GM12873 (cell line): ENCODE results near the gene HCK.

Experiments
- TF ChIP-seq, protein P1 (sequence below): IDR thresholded peaks from 2 replicates; pipeline ENCODE4 v1.5.1; 2012; ENCODE audit warnings: low read depth, mild to moderate bottlenecking, moderate library complexity, low read length, control low read depth; ENCODE audit not compliant: insufficient read depth; ENCODE audit errors: missing control alignments

The HCK gene

DNA sequence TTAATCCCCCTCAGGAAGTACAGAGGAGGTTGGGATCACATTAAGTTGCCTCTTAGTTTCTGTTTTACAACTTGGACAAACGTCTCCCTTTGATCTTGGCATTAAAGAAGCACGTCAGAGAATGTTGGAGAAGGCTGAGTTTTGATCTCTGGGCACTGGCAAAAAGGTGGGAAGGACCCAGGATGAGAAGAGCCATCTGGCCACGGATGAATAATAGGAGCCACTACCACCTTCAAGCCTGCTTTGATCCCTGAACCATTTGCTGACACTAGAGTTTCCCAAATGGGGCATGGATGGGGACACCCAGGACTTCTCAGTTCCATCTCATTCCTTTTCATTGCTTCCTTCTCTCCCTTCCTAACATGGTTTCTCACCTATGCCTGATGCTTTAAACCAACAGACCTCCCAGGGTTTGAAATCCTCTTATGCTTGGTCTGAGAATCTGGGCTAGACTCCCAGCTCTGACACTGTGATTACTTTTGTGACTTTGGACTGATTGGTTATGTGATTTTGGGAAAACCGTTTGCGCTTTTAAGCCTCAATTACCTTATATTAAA is 63.2 kb downstream of the HCK start:
- TF ChIP-seq, protein P1, sequence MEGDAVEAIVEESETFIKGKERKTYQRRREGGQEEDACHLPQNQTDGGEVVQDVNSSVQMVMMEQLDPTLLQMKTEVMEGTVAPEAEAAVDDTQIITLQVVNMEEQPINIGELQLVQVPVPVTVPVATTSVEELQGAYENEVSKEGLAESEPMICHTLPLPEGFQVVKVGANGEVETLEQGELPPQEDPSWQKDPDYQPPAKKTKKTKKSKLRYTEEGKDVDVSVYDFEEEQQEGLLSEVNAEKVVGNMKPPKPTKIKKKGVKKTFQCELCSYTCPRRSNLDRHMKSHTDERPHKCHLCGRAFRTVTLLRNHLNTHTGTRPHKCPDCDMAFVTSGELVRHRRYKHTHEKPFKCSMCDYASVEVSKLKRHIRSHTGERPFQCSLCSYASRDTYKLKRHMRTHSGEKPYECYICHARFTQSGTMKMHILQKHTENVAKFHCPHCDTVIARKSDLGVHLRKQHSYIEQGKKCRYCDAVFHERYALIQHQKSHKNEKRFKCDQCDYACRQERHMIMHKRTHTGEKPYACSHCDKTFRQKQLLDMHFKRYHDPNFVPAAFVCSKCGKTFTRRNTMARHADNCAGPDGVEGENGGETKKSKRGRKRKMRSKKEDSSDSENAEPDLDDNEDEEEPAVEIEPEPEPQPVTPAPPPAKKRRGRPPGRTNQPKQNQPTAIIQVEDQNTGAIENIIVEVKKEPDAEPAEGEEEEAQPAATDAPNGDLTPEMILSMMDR = no peak

DNA sequence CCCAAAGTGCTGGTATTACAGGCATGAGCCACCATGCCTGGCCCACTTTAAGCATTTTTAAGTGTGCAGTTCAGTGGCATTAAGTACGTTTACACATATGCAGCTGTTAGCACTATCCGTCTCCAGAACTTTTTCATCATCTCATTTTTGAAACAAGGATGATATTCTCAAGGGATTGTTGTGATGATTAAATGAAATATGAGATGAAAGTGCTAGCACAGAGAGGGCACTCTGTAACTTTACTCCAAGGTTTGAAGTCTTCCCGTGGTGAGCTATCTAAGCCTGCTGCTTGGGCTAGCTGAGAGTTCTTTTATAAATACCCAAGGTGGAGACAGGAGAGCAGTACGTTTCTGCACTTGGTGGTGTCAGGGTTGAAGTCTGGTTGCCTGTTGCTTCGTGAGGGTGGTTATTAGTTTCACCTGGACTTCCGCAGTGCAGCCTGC is 64.1 kb downstream of the HCK start:
- TF ChIP-seq, protein P1 = no peak

DNA sequence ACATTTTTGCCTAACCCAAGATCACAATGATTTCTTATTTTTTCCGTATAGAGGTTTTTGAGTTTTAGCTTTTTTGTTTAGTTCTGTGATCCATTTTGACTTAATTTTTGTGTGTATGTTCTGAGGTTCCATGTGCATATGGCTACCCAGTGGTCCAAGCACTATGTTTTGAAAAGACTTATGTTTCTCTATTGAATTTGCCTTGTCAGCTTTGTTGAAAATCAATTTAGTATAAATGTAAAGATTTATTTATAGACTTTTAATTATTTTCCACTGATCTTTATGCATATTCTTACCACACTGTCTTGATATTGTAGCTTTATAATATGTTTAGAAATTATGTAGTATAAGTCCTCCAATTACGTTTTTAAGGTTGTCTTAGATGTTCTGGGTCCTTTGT is 67.7 kb downstream of the HCK start:
- TF ChIP-seq, protein P1 = no peak

DNA sequence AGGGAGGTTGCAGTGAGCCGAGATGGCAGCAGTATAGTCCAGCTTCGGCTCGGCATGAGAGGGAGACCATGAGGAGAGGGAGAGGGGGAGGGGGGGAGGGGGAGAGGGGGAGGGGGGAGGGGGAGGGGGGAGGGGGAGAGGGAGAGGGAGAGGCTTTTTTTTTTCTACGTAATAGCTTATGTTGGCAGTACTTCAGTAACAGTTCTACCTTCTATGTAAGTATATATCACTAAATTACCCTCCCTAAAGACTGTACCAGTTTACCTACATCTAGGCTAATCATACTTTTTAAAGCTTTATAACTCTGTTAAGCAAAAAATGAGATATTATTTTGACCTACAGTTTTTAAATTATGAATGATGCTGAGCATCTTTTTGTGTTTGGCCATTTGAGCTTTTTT is 71.0 kb downstream of the HCK start:
- TF ChIP-seq, protein P1 = no peak

DNA sequence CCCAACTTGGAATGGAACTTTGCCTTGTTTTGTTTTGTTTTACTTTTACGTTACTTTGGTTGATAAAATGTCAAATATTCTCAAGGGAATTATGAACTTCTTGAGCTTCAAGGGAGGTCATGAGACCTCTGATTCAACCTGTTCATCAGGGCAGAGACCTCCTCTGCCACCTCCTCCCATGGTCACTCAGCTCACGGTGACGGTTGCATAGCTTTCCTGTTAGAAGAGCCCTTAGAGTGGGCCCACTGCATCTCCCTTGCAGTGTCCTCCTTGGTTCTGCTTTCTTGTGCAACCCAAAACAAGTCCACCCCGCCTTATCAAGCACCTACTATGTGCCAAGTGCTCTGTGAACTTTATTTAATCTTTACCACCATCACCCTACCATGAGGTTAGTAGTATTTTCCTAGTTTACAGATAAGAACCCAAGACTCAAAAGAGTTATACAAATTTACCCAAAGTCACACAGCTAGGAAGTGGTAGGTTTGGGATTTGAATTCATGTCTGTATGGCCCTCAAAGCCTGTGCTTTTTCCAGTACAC is 72.9 kb downstream of the HCK start:
- TF ChIP-seq, protein P1 = no peak

DNA sequence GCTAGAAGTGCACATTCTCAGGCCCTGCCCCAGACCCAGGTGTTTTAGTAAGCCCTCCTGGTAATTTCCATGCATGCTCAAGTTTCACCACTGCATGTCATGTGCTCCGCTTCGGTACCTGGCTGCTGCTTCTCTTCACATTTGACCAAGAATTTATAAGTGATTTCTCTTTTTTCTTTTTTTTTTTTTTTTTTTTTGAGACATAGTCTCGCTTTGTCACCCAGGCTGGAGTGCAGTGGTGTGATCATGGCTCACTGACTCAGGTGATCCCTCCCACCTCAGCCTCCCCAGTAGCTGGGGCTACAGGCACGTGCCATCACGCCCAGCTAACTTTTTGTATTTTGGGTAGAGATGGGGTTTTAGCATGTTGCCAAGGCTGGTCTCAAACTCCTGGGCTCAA is 73.5 kb downstream of the HCK start:
- TF ChIP-seq, protein P1 = no peak

DNA sequence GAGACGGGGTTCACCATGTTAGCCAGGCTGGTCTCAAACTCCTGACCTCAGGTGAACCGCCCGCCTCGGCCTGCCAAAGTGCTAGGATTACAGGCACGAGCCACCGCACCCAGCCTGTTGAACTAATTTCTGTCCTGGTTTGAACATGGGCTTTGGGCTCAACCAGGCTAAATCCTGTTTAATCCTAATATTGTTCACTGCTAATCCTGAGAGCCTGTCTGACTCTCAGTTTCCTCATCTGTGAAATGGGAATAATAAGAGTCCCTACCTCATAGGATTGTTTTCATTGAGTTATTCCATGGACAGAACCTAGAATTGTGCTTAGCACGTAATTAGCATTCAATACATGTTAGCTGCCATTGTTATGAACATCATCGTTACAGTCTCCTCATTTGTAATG is 74.9 kb downstream of the HCK start:
- TF ChIP-seq, protein P1 = no peak

DNA sequence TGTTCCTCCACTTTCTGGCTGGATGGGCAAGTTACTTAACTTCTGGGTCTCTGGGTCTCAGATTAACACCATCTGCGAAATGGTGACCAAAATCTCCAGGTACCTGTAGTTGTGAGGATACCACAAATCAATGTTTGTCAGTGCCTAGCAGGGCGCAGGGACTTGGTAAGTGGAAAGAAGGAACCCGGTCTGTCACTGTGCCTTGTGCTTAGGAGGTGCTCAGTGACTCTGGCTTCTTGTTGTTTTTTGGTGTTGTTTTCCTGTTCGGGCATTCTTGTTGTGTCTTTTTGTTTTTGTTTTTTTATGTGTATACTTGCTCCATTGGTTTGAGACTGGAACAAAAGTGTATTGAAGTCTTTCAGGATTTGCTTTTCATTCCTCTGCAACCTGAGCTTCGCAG is 75.3 kb downstream of the HCK start:
- TF ChIP-seq, protein P1 = no peak
